H9 (cell line): ENCODE data around the gene POLD3. TPM values are rescaled to one million over a fixed set of nuclear protein-coding genes. Genes with fewer than 3 reads are reported as not detected.

ENCODE experiments used
- DNase-seq: peaks from one replicate; pipeline ENCODE4 v3.0.0-alpha.2; 2017
- H2AFZ ChIP-seq: one replicate; pipeline ENCODE4 v1.6.1; 2013; ENCODE audit warnings: mild to moderate bottlenecking, low read length, control low read depth, moderate library complexity
- H2AK5ac ChIP-seq: 2 replicates; pipeline ENCODE4 v1.6.1; 2013; ENCODE audit warnings: low read length, control low read depth, mixed read lengths; ENCODE audit not compliant: insufficient read length
- H2BK120ac ChIP-seq: one replicate; pipeline ENCODE4 v1.6.1; 2013; ENCODE audit warnings: low read depth, mild to moderate bottlenecking, low read length, control low read depth, inconsistent platforms; ENCODE audit not compliant: poor library complexity, severe bottlenecking
- H2BK12ac ChIP-seq: 2 replicates; pipeline ENCODE4 v1.6.1; 2013; ENCODE audit warnings: low read length, control low read depth, mixed read lengths, low read depth; ENCODE audit not compliant: insufficient read length
- H2BK15ac ChIP-seq: 2 replicates; pipeline ENCODE4 v1.6.1; 2013; ENCODE audit warnings: low read depth, low read length, control low read depth
- H2BK20ac ChIP-seq: one replicate; pipeline ENCODE4 v1.6.1; 2013; ENCODE audit warnings: low read depth, mild to moderate bottlenecking, low read length, control low read depth, inconsistent platforms; ENCODE audit not compliant: poor library complexity, severe bottlenecking
- H2BK5ac ChIP-seq: 2 replicates; pipeline ENCODE4 v1.6.1; 2013; ENCODE audit warnings: low read length, control low read depth, mixed read lengths; ENCODE audit not compliant: insufficient read length
- H3K14ac ChIP-seq: 2 replicates; pipeline ENCODE4 v1.6.1; 2013; ENCODE audit warnings: low read length, control low read depth; ENCODE audit not compliant: insufficient read depth
- H3K18ac ChIP-seq: 2 replicates; pipeline ENCODE4 v1.6.1; 2013; ENCODE audit warnings: low read depth, mild to moderate bottlenecking, mixed read lengths, low read length, control low read depth; ENCODE audit not compliant: insufficient read length
- H3K23ac ChIP-seq: 2 replicates; pipeline ENCODE4 v1.6.1; 2013; ENCODE audit warnings: low read length, control low read depth, mixed read lengths, low read depth; ENCODE audit not compliant: insufficient read length
- H3K23me2 ChIP-seq: 2 replicates; pipeline ENCODE4 v1.6.1; 2013; ENCODE audit warnings: low read depth, mild to moderate bottlenecking, mixed read lengths, low read length, control low read depth; ENCODE audit not compliant: insufficient read length, poor library complexity, severe bottlenecking
- H3K27ac ChIP-seq: 2 replicates; pipeline ENCODE4 v1.5.1; 2013; ENCODE audit warnings: low read length, control low read depth, mixed read lengths, low read depth; ENCODE audit not compliant: insufficient read length
- H3K27me3 ChIP-seq: 2 replicates; pipeline ENCODE4 v1.6.1; 2013; ENCODE audit warnings: low read length, control low read depth, inconsistent platforms; ENCODE audit not compliant: insufficient read depth
- H3K4ac ChIP-seq: 2 replicates; pipeline ENCODE4 v1.6.1; 2013; ENCODE audit warnings: low read depth, mild to moderate bottlenecking, control low read depth, inconsistent platforms, low read length, moderate library complexity
- H3K4me1 ChIP-seq: 2 replicates; pipeline ENCODE4 v1.6.1; 2013; ENCODE audit warnings: low read length, control low read depth, inconsistent platforms; ENCODE audit not compliant: insufficient read depth
- H3K4me2 ChIP-seq: 2 replicates; pipeline ENCODE4 v1.6.1; 2013; ENCODE audit warnings: low read length, control low read depth, mixed read lengths; ENCODE audit not compliant: insufficient read length, insufficient read depth
- H3K56ac ChIP-seq: 2 replicates; pipeline ENCODE4 v1.6.1; 2013; ENCODE audit warnings: low read depth, mild to moderate bottlenecking, mixed read lengths, low read length, control low read depth; ENCODE audit not compliant: insufficient read length
- H3K79me1 ChIP-seq: 2 replicates; pipeline ENCODE4 v1.6.1; 2013; ENCODE audit warnings: low read depth, mild to moderate bottlenecking, moderate library complexity, low read length, control low read depth, inconsistent platforms; ENCODE audit not compliant: insufficient read depth, poor library complexity, severe bottlenecking
- H3K79me2 ChIP-seq: 2 replicates; pipeline ENCODE4 v1.6.1; 2013; ENCODE audit warnings: low read length, control low read depth, inconsistent platforms; ENCODE audit not compliant: insufficient read depth
- H3K9ac ChIP-seq: 2 replicates; pipeline ENCODE4 v1.6.1; 2013; ENCODE audit warnings: low read length, control low read depth, mixed read lengths; ENCODE audit not compliant: insufficient read length; ENCODE audit errors: extremely low read depth
- H3K9me3 ChIP-seq: one replicate; pipeline ENCODE4 v1.6.1; 2013; ENCODE audit warnings: low read depth, low read length, inconsistent platforms; ENCODE audit not compliant: control insufficient read depth
- H3T11ph ChIP-seq: one replicate; pipeline ENCODE4 v1.6.1; 2013; ENCODE audit warnings: mild to moderate bottlenecking, low read length, control low read depth, inconsistent platforms
- H4K20me1 ChIP-seq: one replicate; pipeline ENCODE4 v1.6.1; 2013; ENCODE audit not compliant: control insufficient read depth, insufficient read length, insufficient read depth
- H4K5ac ChIP-seq: 2 replicates; pipeline ENCODE4 v1.6.1; 2013; ENCODE audit warnings: low read depth, mild to moderate bottlenecking, mixed read lengths, low read length, control low read depth; ENCODE audit not compliant: insufficient read length
- H4K8ac ChIP-seq: replicated peaks from 2 replicates; pipeline ENCODE4 v1.6.1; 2013; ENCODE audit warnings: low read length, control low read depth, mixed read lengths, low read depth; ENCODE audit not compliant: insufficient read length
- H4K91ac ChIP-seq: 2 replicates; pipeline ENCODE4 v1.6.1; 2013; ENCODE audit warnings: low read depth, mild to moderate bottlenecking, moderate library complexity, mixed read lengths, low read length, control low read depth; ENCODE audit not compliant: insufficient read length
- H3K27ac Mint-ChIP-seq, 3 experiments: 2 replicates in 2 of 3; 3 replicates in 1 of 3; pipeline ENCODE4 v1.8.0; 2020 to 2021; ENCODE audit warnings: mixed read lengths in 3 of 3, mild to moderate bottlenecking in 1 of 3, moderate library complexity in 1 of 3
- H3K27me3 Mint-ChIP-seq: 2 replicates; pipeline ENCODE4 v1.8.0; 2021; ENCODE audit warnings: low read depth, mild to moderate bottlenecking, moderate library complexity, mixed read lengths
- H3K36me3 Mint-ChIP-seq, 3 experiments: 2 replicates in 2 of 3; 3 replicates in 1 of 3; pipeline ENCODE4 v1.8.0; 2020 to 2021; ENCODE audit warnings: low read depth in 3 of 3, mixed read lengths in 3 of 3; ENCODE audit not compliant: insufficient read depth in 1 of 3
- H3K4me1 Mint-ChIP-seq, 2 experiments: 2 replicates each; pipeline ENCODE4 v1.8.0; 2020; ENCODE audit warnings: mixed read lengths in 2 of 2
- H3K4me3 Mint-ChIP-seq, 2 experiments: 2 replicates in 1 of 2; 3 replicates in 1 of 2; pipeline ENCODE4 v1.8.0; 2020 to 2021; ENCODE audit warnings: mild to moderate bottlenecking in 2 of 2, mixed read lengths in 2 of 2, moderate library complexity in 1 of 2
- H3K9me3 Mint-ChIP-seq, 2 experiments: 2 replicates in 1 of 2; 3 replicates in 1 of 2; pipeline ENCODE4 v1.8.0; 2020; ENCODE audit warnings: mild to moderate bottlenecking in 2 of 2, mixed read lengths in 2 of 2, moderate library complexity in 1 of 2
- WGBS: extraction: QIAGEN DNeasy Blood & Tissue Kit; methylation state at CpG from one replicate; pipeline ENCODE4 v1.1.7; 2013; ENCODE audit warnings: missing lambda C conversion rate, low lambda C conversion rate, mixed read lengths; ENCODE audit not compliant: insufficient read length; ENCODE audit errors: extremely low coverage; 5-methylcytosine and 5-hydroxymethylcytosine counted together
- total RNA-seq: library from RNA; stranded (reverse); gene quantifications from 2 replicates; pipeline ENCODE4 v1.2.1, GENCODE V29; 2021
- TF ChIP-seq, protein P1 (sequence below): fragments of 200-600 bp; sonication (generic); conservative IDR thresholded peaks from 3 replicates; pipeline ENCODE4 v1.8.0; 2021; ENCODE audit warnings: antibody characterized with exemption, mild to moderate bottlenecking

The POLD3 gene
- total RNA-seq, 1 experiment from 2014 or later, result 34.1 TPM

GRCh38 chr11:74678041-74678440 is 85.7 kb downstream of the POLD3 start:
- Histone ChIP-seq H3K27ac (no peak overlapping the region), H3K18ac (no peak overlapping the region), H3K9ac (no peak overlapping the region), H3K4me1 (no peaks in the 10 kb centered on the region), H3K23me2 (no peaks in the 10 kb centered on the region), H4K91ac (no peak overlapping the region), H3T11ph (no peak overlapping the region), H4K5ac (no peak overlapping the region), H3K79me1 (no peaks in the 10 kb centered on the region), H3K79me2 (no peaks in the 10 kb centered on the region), H2BK12ac (no peak overlapping the region), H2BK20ac (no peak overlapping the region), H2BK5ac (no peak overlapping the region), H3K23ac (no peak overlapping the region), H2AFZ (no peak overlapping the region), H2BK15ac (no peak overlapping the region), H2BK120ac (no peak overlapping the region), H3K4ac (no peak overlapping the region), H3K27me3 (no peaks in the 10 kb centered on the region), H3K14ac (no peak overlapping the region), H3K4me2 (no peak overlapping the region), H4K20me1 (no peaks in the 10 kb centered on the region), H2AK5ac (no peak overlapping the region), H4K8ac (no peak overlapping the region), H3K56ac (no peak overlapping the region), H3K9me3 (no peaks in the 10 kb centered on the region)
- TF ChIP-seq, protein P1, sequence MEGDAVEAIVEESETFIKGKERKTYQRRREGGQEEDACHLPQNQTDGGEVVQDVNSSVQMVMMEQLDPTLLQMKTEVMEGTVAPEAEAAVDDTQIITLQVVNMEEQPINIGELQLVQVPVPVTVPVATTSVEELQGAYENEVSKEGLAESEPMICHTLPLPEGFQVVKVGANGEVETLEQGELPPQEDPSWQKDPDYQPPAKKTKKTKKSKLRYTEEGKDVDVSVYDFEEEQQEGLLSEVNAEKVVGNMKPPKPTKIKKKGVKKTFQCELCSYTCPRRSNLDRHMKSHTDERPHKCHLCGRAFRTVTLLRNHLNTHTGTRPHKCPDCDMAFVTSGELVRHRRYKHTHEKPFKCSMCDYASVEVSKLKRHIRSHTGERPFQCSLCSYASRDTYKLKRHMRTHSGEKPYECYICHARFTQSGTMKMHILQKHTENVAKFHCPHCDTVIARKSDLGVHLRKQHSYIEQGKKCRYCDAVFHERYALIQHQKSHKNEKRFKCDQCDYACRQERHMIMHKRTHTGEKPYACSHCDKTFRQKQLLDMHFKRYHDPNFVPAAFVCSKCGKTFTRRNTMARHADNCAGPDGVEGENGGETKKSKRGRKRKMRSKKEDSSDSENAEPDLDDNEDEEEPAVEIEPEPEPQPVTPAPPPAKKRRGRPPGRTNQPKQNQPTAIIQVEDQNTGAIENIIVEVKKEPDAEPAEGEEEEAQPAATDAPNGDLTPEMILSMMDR, result no peak
- Mint-ChIP-seq H3K9me3 (peaks cover 7 to 9% of the 10 kb centered on the region in 2 experiments; a peak in 3 of 5 replicates), H3K4me3 (no peak overlapping the region), H3K4me1 (peaks cover 8 to 10% of the 10 kb centered on the region in 2 experiments), H3K36me3 (peaks cover 0 to 5% (median 5%) of the 10 kb centered on the region in 3 experiments; a peak in 5 of 7 replicates), H3K27me3 (peaks cover 9% of the 10 kb centered on the region), H3K27ac (no peak overlapping the region)
- no peak for DNase-seq
- WGBS, result no CpG with 5 or more reads among the region's 5 CpGs
